GM10248 (cell line): Measurements from ENCODE around the gene PPM1F.

Experiments
- CTCF ChIA-PET: fragments of 300-600 bp; sonication (Branson Sonifier 250); formaldehyde crosslinking; extraction: SDS; loops from one replicate; lab custom pipeline; 2021; ENCODE audit warnings: antibody characterized with exemption; lab: Yijun Ruan, JAX
- POLR2A ChIA-PET: fragments of 350-650 bp; sonication (Branson Sonifier 250); formaldehyde crosslinking; extraction: SDS; loops from one replicate; lab custom pipeline; 2020; ENCODE audit warnings: antibody characterized with exemption; lab: Yijun Ruan, JAX
- DNase-seq: peaks from one replicate; pipeline ENCODE4 v3.0.0; 2012; ENCODE audit errors: extremely low spot score
- TF ChIP-seq, protein P1 (sequence below): IDR thresholded peaks from 2 replicates; pipeline ENCODE4 v1.5.1; 2012; ENCODE audit warnings: mild to moderate bottlenecking, low read depth; ENCODE audit errors: extremely low read depth, missing control alignments, control extremely low read depth

Gene PPM1F, protein sequence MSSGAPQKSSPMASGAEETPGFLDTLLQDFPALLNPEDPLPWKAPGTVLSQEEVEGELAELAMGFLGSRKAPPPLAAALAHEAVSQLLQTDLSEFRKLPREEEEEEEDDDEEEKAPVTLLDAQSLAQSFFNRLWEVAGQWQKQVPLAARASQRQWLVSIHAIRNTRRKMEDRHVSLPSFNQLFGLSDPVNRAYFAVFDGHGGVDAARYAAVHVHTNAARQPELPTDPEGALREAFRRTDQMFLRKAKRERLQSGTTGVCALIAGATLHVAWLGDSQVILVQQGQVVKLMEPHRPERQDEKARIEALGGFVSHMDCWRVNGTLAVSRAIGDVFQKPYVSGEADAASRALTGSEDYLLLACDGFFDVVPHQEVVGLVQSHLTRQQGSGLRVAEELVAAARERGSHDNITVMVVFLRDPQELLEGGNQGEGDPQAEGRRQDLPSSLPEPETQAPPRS

DNA sequence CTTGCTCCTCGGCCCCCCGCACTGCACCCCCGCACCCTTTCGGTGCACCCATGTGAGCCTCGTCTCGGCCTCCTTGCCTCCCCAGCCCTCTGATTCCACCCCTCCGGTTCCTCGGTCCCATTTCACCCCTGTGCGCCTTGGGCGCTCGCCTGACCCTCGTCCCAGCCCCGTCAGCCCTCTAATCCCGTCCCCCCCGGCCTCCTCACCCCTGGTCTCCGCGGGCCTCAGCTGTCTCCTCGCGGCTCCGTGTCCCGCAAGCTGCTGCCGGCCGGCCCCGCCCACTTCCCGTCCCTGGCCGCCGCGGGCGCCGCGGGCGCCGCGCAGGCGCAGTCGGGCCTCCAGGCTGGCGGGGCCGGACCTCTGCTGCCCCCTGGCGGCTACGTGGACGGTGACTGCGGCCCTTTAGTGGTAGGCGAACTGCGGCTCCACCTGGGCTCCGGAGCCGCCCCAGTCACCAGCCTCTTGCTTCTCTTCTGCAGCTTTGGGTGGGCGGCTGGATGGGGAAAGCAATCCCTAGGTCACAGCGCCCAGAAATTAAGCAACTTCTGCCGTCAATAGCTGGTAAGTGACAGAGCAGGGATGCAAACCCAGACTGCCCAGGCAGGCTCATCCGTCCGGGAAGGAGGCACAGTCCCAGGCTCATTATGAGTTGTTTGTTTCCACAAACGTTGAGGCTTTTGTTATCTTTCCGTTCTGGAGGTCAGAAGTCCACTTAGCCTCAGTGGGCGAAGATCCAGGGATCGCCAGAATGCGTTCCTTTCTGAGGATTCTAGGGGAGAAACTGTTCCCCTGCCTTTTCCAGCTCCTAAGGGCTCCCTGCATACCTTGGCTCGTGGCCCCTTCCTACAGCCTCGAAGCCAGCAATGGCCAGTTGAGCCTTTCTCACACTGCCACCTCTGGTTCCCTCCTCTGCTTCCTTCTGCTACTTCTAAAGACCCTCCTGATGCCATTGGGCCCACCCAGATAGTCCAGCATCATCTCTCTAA, at the start of gene PPM1F:
PPM1F (minus strand) TSS at position 263 of the 986 bp plus-strand sequence. CDS start 6,800 bp downstream, outside the sequence.
- peak; percentile 98 for DNase-seq
- POLR2A ChIA-PET: no interaction called here
- CTCF ChIA-PET: interaction anchor here (0.6 to 8.5 kb wide), 31 partner anchors 9 to 310 kb away, joined by 3 to 130 read pairs (median 4); no protein-coding TSS in a partner anchor
- TF ChIP-seq, protein P1, sequence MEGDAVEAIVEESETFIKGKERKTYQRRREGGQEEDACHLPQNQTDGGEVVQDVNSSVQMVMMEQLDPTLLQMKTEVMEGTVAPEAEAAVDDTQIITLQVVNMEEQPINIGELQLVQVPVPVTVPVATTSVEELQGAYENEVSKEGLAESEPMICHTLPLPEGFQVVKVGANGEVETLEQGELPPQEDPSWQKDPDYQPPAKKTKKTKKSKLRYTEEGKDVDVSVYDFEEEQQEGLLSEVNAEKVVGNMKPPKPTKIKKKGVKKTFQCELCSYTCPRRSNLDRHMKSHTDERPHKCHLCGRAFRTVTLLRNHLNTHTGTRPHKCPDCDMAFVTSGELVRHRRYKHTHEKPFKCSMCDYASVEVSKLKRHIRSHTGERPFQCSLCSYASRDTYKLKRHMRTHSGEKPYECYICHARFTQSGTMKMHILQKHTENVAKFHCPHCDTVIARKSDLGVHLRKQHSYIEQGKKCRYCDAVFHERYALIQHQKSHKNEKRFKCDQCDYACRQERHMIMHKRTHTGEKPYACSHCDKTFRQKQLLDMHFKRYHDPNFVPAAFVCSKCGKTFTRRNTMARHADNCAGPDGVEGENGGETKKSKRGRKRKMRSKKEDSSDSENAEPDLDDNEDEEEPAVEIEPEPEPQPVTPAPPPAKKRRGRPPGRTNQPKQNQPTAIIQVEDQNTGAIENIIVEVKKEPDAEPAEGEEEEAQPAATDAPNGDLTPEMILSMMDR: peak; percentile 91

DNA sequence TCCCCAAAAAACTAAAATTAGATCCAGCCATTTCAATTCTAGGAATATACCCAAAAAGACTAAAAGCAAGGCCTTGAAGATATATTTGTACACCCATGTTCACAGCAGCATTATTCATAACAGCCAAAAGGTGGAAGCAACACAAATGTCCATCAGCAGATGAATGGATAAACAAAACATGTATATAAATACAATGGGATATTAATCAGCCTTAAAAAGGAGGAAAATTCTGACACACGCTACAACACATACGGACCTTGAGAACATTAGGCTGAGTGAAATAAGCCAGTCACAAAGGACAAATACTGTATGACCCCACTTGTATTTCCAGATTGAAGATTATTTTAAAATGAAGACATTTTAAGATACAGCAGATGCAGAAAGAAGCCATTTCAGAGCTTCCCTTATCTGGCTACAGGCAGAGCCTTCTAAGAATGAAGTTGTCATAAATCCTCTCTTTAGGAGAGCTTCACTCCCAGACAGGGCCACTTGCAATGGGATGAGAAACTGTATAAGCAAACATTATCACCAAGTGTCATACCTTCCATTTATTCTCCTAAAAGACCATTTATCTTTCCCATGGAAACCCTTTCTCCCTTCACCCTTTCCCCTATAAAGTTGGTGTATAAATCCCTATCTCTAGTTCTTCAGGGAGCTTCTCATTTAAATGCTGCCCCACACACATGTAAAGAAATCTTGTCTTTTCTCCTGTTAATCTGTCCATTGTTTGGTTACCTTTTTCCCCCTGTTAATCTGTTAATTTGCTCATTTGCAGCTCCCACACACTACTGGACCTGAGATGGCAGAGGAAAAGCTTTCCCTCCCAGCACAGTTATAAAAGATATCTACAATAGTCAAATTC, 49.2 kb upstream of the PPM1F start:
- TF ChIP-seq, protein P1: no peak
- DNase-seq: no peak
- CTCF ChIA-PET: interaction anchor here (0.8 to 3.4 kb wide), 5 partner anchors 9 to 64 kb away, joined by 3 to 15 read pairs (median 3); no protein-coding TSS in a partner anchor
- POLR2A ChIA-PET: no interaction called here

DNA sequence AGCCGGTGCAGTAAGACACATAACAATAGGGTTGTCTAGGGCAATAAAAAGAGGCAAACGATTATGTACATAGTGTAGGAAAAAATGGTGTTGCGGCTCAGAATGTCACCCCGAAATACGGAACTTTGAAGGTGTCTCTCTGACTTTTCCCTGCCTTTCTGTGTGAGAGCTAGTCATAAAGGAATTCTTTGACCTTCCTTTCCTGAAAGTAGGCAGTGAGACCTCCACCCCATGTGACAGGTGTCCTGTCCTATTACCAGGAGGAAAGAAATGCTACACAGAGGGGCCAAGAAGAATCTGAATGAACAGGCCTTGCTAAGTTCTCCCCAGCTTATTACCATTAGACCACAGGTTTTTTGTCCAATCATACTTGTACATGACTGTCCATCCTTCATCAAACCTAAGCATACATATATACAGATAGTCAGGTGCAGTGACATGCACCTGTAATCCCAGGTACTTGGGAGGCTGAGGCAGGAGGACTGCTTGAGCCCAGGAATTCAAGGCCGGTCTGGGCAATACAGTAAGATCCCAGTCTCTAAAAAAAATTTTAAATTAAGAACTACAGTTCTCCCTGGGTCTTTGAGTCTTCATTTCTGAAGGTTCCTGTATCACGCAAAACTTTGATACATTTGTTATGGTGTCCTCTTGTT, 46.1 kb upstream of the PPM1F start:
- ChIA-PET CTCF (interaction anchor here (1.4 kb wide), 1 partner anchor 9 kb away, joined by 4 read pairs; no protein-coding TSS in a partner anchor), POLR2A (no interaction called here)
- TF ChIP-seq, protein P1: no peak
- DNase-seq: no peak

DNA sequence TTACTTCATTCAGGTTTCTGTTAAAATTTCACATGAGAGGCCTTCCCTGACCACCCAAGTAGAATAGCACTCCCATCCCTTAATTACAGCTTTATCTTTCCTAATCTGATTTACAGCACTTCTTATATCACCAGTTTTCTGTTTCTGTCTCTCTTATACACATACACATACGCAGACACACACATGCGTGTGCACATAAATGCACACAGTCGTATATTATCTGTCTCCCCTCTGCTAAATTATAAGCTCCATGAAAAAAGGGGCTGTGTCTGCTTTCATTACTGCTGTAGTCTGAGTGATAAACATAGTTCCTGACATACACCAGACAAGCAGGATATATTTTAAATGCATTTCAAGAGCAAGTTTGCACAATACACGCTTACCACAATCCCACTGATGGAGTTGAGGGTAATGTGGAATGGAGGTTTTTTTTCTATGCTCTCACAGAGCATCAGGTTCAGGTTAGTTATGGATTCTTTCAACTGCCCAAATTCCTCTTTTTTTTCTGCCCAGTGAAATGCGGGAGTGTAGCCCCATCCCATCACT, 43.6 kb upstream of the PPM1F start:
- POLR2A ChIA-PET: no interaction called here
- CTCF ChIA-PET: interaction anchor here (0.7 to 1.1 kb wide), 2 partner anchors 14 to 24 kb away, joined by 4 to 6 read pairs; no protein-coding TSS in a partner anchor
- no peak for DNase-seq
- TF ChIP-seq, protein P1: no peak

DNA sequence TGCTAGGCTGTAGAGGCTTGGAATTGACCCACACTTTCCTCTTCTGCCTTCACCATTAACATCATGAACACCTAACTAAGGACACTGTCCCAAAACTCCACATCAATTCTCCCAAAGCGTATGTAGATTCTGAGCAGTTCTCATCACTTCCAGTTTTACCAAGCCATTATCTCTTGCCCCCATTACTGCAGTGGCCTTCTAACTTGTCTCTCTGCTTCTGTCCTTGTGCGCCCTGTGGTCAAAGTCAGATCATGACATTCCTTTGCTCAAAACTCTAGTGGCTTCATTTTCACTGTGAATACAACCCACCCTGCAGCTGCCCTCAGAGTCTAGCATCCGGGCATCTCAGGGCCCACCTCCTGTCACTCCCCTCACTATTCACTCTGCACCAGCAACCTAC, 43.0 kb upstream of the PPM1F start:
- ChIA-PET POLR2A (no interaction called here), CTCF (interaction anchor here (1.1 to 1.7 kb wide), 2 partner anchors 15 to 23 kb away, joined by 4 to 8 read pairs; no protein-coding TSS in a partner anchor)
- TF ChIP-seq, protein P1: no peak
- DNase-seq: no peak
